DOHH2 (cell line): ENCODE results near the gene GLCE.

Source experiments
- H3F3A ChIP-seq: fragments of 200-600 bp; sonication (generic), shearing (Covaris generic); 2 replicates; pipeline ENCODE4 v1.6.0; 2016; ENCODE audit warnings: antibody characterized with exemption, mild to moderate bottlenecking; ENCODE audit not compliant: control insufficient read depth, insufficient read depth
- H3K27ac ChIP-seq: fragments of 200-600 bp; sonication (generic); 2 replicates; pipeline ENCODE4 v1.5.1; 2014; ENCODE audit warnings: low read depth, mild to moderate bottlenecking, low read length, moderate library complexity
- H3K27me3 ChIP-seq: fragments of 200-600 bp; sonication (generic); 2 replicates; pipeline ENCODE4 v1.6.1; 2014; ENCODE audit warnings: mild to moderate bottlenecking, low read length, mixed read lengths; ENCODE audit not compliant: control insufficient read depth
- H3K36me3 ChIP-seq: fragments of 200-600 bp; sonication (generic); 2 replicates; pipeline ENCODE4 v1.6.1; 2014; ENCODE audit warnings: mild to moderate bottlenecking, low read length, moderate library complexity, mixed read lengths; ENCODE audit not compliant: control insufficient read depth
- H3K4me1 ChIP-seq: fragments of 200-600 bp; sonication (generic); 2 replicates; pipeline ENCODE4 v1.6.1; 2014; ENCODE audit warnings: mild to moderate bottlenecking, low read length, mixed read lengths; ENCODE audit not compliant: control insufficient read depth
- H3K4me2 ChIP-seq: fragments of 200-600 bp; sonication (generic); 2 replicates; pipeline ENCODE4 v1.6.0; 2014; ENCODE audit warnings: mild to moderate bottlenecking, low read length, moderate library complexity
- H3K4me3 ChIP-seq: fragments of 200-600 bp; sonication (generic); 2 replicates; pipeline ENCODE4 v1.5.1; 2014; ENCODE audit warnings: mild to moderate bottlenecking, low read length, mixed read lengths
- H3K79me2 ChIP-seq: fragments of 200-600 bp; sonication (generic); 2 replicates; pipeline ENCODE4 v1.6.1; 2014; ENCODE audit warnings: mild to moderate bottlenecking, low read length, mixed read lengths; ENCODE audit not compliant: control insufficient read depth
- H3K9me2 ChIP-seq: fragments of 200-600 bp; sonication (generic); replicated peaks from 2 replicates; pipeline ENCODE4 v1.6.1; 2014; ENCODE audit warnings: mild to moderate bottlenecking, low read length, mixed read lengths; ENCODE audit not compliant: control insufficient read depth
- H3K9me3 ChIP-seq: fragments of 200-600 bp; sonication (generic); 2 replicates; pipeline ENCODE4 v1.6.1; 2014; ENCODE audit warnings: antibody characterized with exemption, low read length, mixed read lengths; ENCODE audit not compliant: control insufficient read depth, insufficient read depth
- H4K20me1 ChIP-seq: fragments of 200-600 bp; sonication (generic); 2 replicates; pipeline ENCODE4 v1.6.0; 2014; ENCODE audit warnings: low read depth, mild to moderate bottlenecking, antibody characterized with exemption, low read length, moderate library complexity; ENCODE audit not compliant: control insufficient read depth, insufficient read depth
- CTCF ChIP-seq: fragments of 200-600 bp; sonication (generic); IDR thresholded peaks from one replicate; pipeline ENCODE4 v1.5.1; 2014; ENCODE audit warnings: antibody characterized with exemption, mild to moderate bottlenecking, low read depth, low read length; ENCODE audit not compliant: poor library complexity, severe bottlenecking
- EZH2phosphoT487 ChIP-seq: fragments of 200-600 bp; sonication (generic); IDR thresholded peaks from 2 replicates; pipeline ENCODE4 v1.6.1; 2017; ENCODE audit warnings: borderline replicate concordance, mild to moderate bottlenecking, antibody characterized with exemption, low read length, moderate library complexity, mixed read lengths

The GLCE gene

GRCh38 chr15:69236505-69236904 lies 76.1 kb downstream of the GLCE start:
- H3K4me3 ChIP-seq, result no peak overlapping the region
- no peaks in the 10 kb centered on the region for H3K36me3 ChIP-seq

GRCh38 chr15:69237718-69238117 lies 77.3 kb downstream of the GLCE start:
- TF ChIP-seq CTCF (no peak), EZH2phosphoT487 (no peak)
- no peaks in the 10 kb centered on the region for H3K4me1 ChIP-seq
- no peaks in the 10 kb centered on the region for H3K27me3 ChIP-seq
- H3K9me2 ChIP-seq, result no peaks in the 10 kb centered on the region
- no peaks in the 10 kb centered on the region for H3F3A ChIP-seq
- no peak overlapping the region for H3K4me2 ChIP-seq
- no peaks in the 10 kb centered on the region for H4K20me1 ChIP-seq
- H3K9me3 ChIP-seq, result no peaks in the 10 kb centered on the region
- H3K4me3 ChIP-seq, result no peak overlapping the region
- H3K79me2 ChIP-seq, result no peaks in the 10 kb centered on the region
- no peak overlapping the region for H3K27ac ChIP-seq
- H3K36me3 ChIP-seq, result no peaks in the 10 kb centered on the region

More at GRCh38 chr15:69236505-69236904, 76.1 kb downstream of the GLCE start:
- Histone ChIP-seq H3K27me3 (no peaks in the 10 kb centered on the region), H3F3A (no peaks in the 10 kb centered on the region), H3K4me1 (no peaks in the 10 kb centered on the region), H3K4me2 (no peak overlapping the region), H3K79me2 (no peaks in the 10 kb centered on the region), H3K9me2 (no peaks in the 10 kb centered on the region), H3K27ac (no peak overlapping the region), H4K20me1 (no peaks in the 10 kb centered on the region), H3K9me3 (no peaks in the 10 kb centered on the region)
- TF ChIP-seq EZH2phosphoT487 (no peak), CTCF (no peak)

GRCh38 chr15:69244798-69245197 lies 84.4 kb downstream of the GLCE start:
- no peaks in the 10 kb centered on the region for H3K4me1 ChIP-seq
- TF ChIP-seq EZH2phosphoT487 (no peak), CTCF (no peak)
- no peaks in the 10 kb centered on the region for H3K36me3 ChIP-seq
- no peaks in the 10 kb centered on the region for H4K20me1 ChIP-seq
- no peaks in the 10 kb centered on the region for H3K9me3 ChIP-seq
- H3K9me2 ChIP-seq, result no peaks in the 10 kb centered on the region
- no peaks in the 10 kb centered on the region for H3K79me2 ChIP-seq
- H3K27ac ChIP-seq, result no peak overlapping the region
- no peak overlapping the region for H3K4me2 ChIP-seq
- H3F3A ChIP-seq, result no peaks in the 10 kb centered on the region
- no peak overlapping the region for H3K4me3 ChIP-seq
- H3K27me3 ChIP-seq, result no peaks in the 10 kb centered on the region

- no peaks in the 10 kb centered on the region for H3K36me3 ChIP-seq
- H4K20me1 ChIP-seq, result no peaks in the 10 kb centered on the region
- no peaks in the 10 kb centered on the region for H3K9me3 ChIP-seq
- no peak overlapping the region for H3K4me3 ChIP-seq
- H3K9me2 ChIP-seq, result no peaks in the 10 kb centered on the region
- H3K27me3 ChIP-seq, result no peaks in the 10 kb centered on the region
- no peak overlapping the region for H3K27ac ChIP-seq
- no peaks in the 10 kb centered on the region for H3K4me1 ChIP-seq
- H3F3A ChIP-seq, result no peaks in the 10 kb centered on the region
- TF ChIP-seq CTCF (no peak), EZH2phosphoT487 (no peak)
- H3K4me2 ChIP-seq, result no peak overlapping the region
- H3K79me2 ChIP-seq, result no peaks in the 10 kb centered on the region
Measured at GRCh38 chr15:69253156-69253555, 92.7 kb downstream of the GLCE start.
